SK-N-SH (cell line): Measurements from ENCODE around the gene CHRNE.

ENCODE experiments used
- CTCF ChIP-seq: fragments of 200-600 bp; sonication (generic); IDR thresholded peaks from 2 replicates; pipeline ENCODE4 v1.6.1; 2017; ENCODE audit warnings: antibody characterized with exemption, mild to moderate bottlenecking, moderate library complexity
- MAX ChIP-seq: IDR thresholded peaks from 2 replicates; pipeline ENCODE4 v1.4.0; 2012; ENCODE audit warnings: low read depth
- MXI1 ChIP-seq: IDR thresholded peaks from 2 replicates; pipeline ENCODE4 v1.6.1; 2012; ENCODE audit warnings: mild to moderate bottlenecking, low read depth, low read length, improper control_type of control experiment
- RFX5 ChIP-seq: IDR thresholded peaks from 2 replicates; pipeline ENCODE4 v1.6.1; 2012; ENCODE audit warnings: mild to moderate bottlenecking, improper control_type of control experiment, low read length
- YY1 ChIP-seq: IDR thresholded peaks from 2 replicates; pipeline ENCODE4 v1.4.0; 2012; ENCODE audit warnings: low read depth, mild to moderate bottlenecking
- TF ChIP-seq, protein P1 (sequence below): IDR thresholded peaks from 2 replicates; pipeline ENCODE4 v1.6.1; 2012; ENCODE audit warnings: mild to moderate bottlenecking, low read depth, low read length, moderate library complexity
- TF ChIP-seq, protein P2 (sequence below): fragments of 150-350 bp; IDR thresholded peaks from 2 replicates; pipeline ENCODE4 v1.6.1; 2017; ENCODE audit warnings: antibody characterized with exemption, low read length, low read depth, borderline replicate concordance

GRCh38 chr17:4852567-4853207 lies 50.2 kb downstream of the CHRNE start:
- no peak for TF ChIP-seq CTCF
- no peak for TF ChIP-seq RFX5
- TF ChIP-seq, protein P1, sequence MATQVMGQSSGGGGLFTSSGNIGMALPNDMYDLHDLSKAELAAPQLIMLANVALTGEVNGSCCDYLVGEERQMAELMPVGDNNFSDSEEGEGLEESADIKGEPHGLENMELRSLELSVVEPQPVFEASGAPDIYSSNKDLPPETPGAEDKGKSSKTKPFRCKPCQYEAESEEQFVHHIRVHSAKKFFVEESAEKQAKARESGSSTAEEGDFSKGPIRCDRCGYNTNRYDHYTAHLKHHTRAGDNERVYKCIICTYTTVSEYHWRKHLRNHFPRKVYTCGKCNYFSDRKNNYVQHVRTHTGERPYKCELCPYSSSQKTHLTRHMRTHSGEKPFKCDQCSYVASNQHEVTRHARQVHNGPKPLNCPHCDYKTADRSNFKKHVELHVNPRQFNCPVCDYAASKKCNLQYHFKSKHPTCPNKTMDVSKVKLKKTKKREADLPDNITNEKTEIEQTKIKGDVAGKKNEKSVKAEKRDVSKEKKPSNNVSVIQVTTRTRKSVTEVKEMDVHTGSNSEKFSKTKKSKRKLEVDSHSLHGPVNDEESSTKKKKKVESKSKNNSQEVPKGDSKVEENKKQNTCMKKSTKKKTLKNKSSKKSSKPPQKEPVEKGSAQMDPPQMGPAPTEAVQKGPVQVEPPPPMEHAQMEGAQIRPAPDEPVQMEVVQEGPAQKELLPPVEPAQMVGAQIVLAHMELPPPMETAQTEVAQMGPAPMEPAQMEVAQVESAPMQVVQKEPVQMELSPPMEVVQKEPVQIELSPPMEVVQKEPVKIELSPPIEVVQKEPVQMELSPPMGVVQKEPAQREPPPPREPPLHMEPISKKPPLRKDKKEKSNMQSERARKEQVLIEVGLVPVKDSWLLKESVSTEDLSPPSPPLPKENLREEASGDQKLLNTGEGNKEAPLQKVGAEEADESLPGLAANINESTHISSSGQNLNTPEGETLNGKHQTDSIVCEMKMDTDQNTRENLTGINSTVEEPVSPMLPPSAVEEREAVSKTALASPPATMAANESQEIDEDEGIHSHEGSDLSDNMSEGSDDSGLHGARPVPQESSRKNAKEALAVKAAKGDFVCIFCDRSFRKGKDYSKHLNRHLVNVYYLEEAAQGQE: no peak
- TF ChIP-seq, protein P2, sequence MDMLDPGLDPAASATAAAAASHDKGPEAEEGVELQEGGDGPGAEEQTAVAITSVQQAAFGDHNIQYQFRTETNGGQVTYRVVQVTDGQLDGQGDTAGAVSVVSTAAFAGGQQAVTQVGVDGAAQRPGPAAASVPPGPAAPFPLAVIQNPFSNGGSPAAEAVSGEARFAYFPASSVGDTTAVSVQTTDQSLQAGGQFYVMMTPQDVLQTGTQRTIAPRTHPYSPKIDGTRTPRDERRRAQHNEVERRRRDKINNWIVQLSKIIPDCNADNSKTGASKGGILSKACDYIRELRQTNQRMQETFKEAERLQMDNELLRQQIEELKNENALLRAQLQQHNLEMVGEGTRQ: no peak
- TF ChIP-seq MAX: no peak
- TF ChIP-seq YY1: no peak
- TF ChIP-seq MXI1: no peak
